CD4-positive, alpha-beta T cell treated with Interleukin-21 for 1 hour (primary cell): Measurements from ENCODE around the gene ZNF646.

ENCODE experiments used
- DNase-seq: peaks from one replicate; pipeline ENCODE4 v3.0.0-alpha.2; 2020

Gene ZNF646

GRCh38 chr16:31108794-31109558 is 34.8 kb downstream of the ZNF646 start:
- DNase-seq: no peak

GRCh38 chr16:31109622-31110021 is 35.4 kb downstream of the ZNF646 start:
- no peak for DNase-seq

- DNase-seq: no peak
Measured at GRCh38 chr16:31110106-31111034, 36.1 kb downstream of the ZNF646 start.

- no peak for DNase-seq
Measured at GRCh38 chr16:31111881-31112466, 37.8 kb downstream of the ZNF646 start.

GRCh38 chr16:31112711-31113110 is 38.5 kb downstream of the ZNF646 start:
- DNase-seq: no peak

GRCh38 chr16:31113121-31114120 is 39.2 kb downstream of the ZNF646 start:
- DNase-seq: no peak

- no peak for DNase-seq
Measured at GRCh38 chr16:31114468-31114867, 40.2 kb downstream of the ZNF646 start.

GRCh38 chr16:31117384-31118222 is 43.4 kb downstream of the ZNF646 start, which contains the start of gene KAT8:
Gene KAT8 (plus strand): TSS chr16:31117664. CDS start chr16:31117682, 18 bp downstream.
- peak; percentile 98 for DNase-seq

- DNase-seq: no peak
Measured at GRCh38 chr16:31118223-31119155, 44.3 kb downstream of the ZNF646 start.

- no peak for DNase-seq
Measured at GRCh38 chr16:31120129-31120528, 45.9 kb downstream of the ZNF646 start.

- no peak for DNase-seq
Measured at GRCh38 chr16:31125844-31126243, 51.6 kb downstream of the ZNF646 start.

GRCh38 chr16:31127182-31127581 is 53.0 kb downstream of the ZNF646 start:
- no peak for DNase-seq

- DNase-seq: peak; percentile 37
Measured at GRCh38 chr16:31128711-31129567, 54.7 kb downstream of the ZNF646 start.

GRCh38 chr16:31129568-31130335 is 55.5 kb downstream of the ZNF646 start:
- no peak for DNase-seq

GRCh38 chr16:31130336-31130891 is 56.2 kb downstream of the ZNF646 start:
- no peak for DNase-seq

GRCh38 chr16:31130899-31131298 is 56.7 kb downstream of the ZNF646 start:
- DNase-seq: no peak

- no peak for DNase-seq
Measured at GRCh38 chr16:31131416-31131815, 57.2 kb downstream of the ZNF646 start.

GRCh38 chr16:31131841-31132271 is 57.6 kb downstream of the ZNF646 start:
- DNase-seq: no peak
